Measurements from ENCODE around the gene ANKRD13D.
A peak's percentile ranks its signal among the peaks of the same experiment; 100 is the strongest.

ANKRD13D gene

GRCh38 chr11:67274768-67275605 lies 14.1 kb upstream of the ANKRD13D start:
- DNase-seq: no peak

GRCh38 chr11:67275606-67276409 lies 13.3 kb upstream of the ANKRD13D start:
- DNase-seq: no peak

GRCh38 chr11:67276781-67277230 lies 12.3 kb upstream of the ANKRD13D start:
- peak; percentile 61 for DNase-seq

GRCh38 chr11:67277231-67277961 lies 11.7 kb upstream of the ANKRD13D start:
- DNase-seq: peak; percentile 96

GRCh38 chr11:67278135-67278938 lies 10.8 kb upstream of the ANKRD13D start:
- no peak for DNase-seq

GRCh38 chr11:67278939-67279588 lies 10.0 kb upstream of the ANKRD13D start:
- no peak for DNase-seq

- no peak for DNase-seq
Observed at GRCh38 chr11:67279589-67280340, 9.3 kb upstream of the ANKRD13D start.

GRCh38 chr11:67280341-67280787 lies 8.7 kb upstream of the ANKRD13D start:
- DNase-seq: no peak

- no peak for DNase-seq
Observed at GRCh38 chr11:67280788-67281551, 8.1 kb upstream of the ANKRD13D start.

GRCh38 chr11:67281552-67282150 lies 7.5 kb upstream of the ANKRD13D start:
- no peak for DNase-seq

- no peak for DNase-seq
Observed at GRCh38 chr11:67282155-67282875, 6.8 kb upstream of the ANKRD13D start.

GRCh38 chr11:67282876-67283371 lies 6.2 kb upstream of the ANKRD13D start:
- no peak for DNase-seq

- DNase-seq: peak; percentile 93
Observed at GRCh38 chr11:67283481-67283963, 5.6 kb upstream of the ANKRD13D start.

- DNase-seq: no peak
Observed at GRCh38 chr11:67284811-67285540, 4.1 kb upstream of the ANKRD13D start.

GRCh38 chr11:67285541-67286498 lies 3.3 kb upstream of the ANKRD13D start:
- DNase-seq: peak; percentile 49

GRCh38 chr11:67286621-67287333 lies 2.3 kb upstream of the ANKRD13D start:
- peak; percentile 88 for DNase-seq
